Measurements from ENCODE around the gene NEDD9. TPM values are rescaled to one million over a fixed set of nuclear protein-coding genes. Genes with fewer than 3 reads are reported as not detected.

The NEDD9 gene
- polyA plus RNA-seq, 1 donor (not counting 4 experiments of a cell fraction or from before 2014, with no cell fraction given) = 3.3 TPM

DNA sequence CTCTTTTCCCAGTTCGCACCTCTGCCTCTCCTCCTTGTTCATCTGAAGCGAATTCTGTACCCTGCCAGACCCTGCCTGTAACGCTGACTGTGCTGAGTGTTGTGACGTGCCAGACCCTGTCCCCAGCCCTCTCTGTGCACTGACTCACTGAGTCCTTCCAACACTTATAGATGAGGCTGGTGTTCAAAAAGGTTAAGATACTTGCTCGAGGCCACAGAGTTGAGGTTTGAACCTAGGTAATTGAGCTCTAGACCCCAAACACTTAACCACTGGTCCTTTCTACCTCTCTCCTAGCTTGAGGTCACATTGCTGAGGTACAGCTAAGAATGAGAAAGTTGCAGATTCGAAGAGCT, 45.7 kb upstream of the NEDD9 start:
- H3K27ac ChIP-seq (ENCODE audit: control insufficient read depth, insufficient read depth, low read length) = no peak overlapping the region
- no peaks in the 10 kb centered on the region for H3K79me2 ChIP-seq (ENCODE audit: control insufficient read depth, insufficient read depth, low read length)
- no peaks in the 10 kb centered on the region for H3K9me1 ChIP-seq (ENCODE audit: control insufficient read depth, extremely low read depth, insufficient read depth, low read length)
- dilution Hi-C loops (cut with MboI; ENCODE audit: extremely low pct_ligation_motif_present, low sequenced_read_pairs) = no loop called here
- no peaks in the 10 kb centered on the region for H3K27me3 ChIP-seq (ENCODE audit: control insufficient read depth, extremely low read depth, insufficient read depth, low read length)
- H2AFZ ChIP-seq (ENCODE audit: control insufficient read depth, low read length) = no peak overlapping the region
- H3K9me3 ChIP-seq (ENCODE audit: control insufficient read depth, low read depth, low read length) = no peaks in the 10 kb centered on the region
- no peak overlapping the region for H3K4me3 ChIP-seq (ENCODE audit: control insufficient read depth in 2 of 3, extremely low read depth in 1 of 3, insufficient read depth in 2 of 3, low read depth in 1 of 3, low read length in 3 of 3)
- H3K36me3 ChIP-seq (ENCODE audit: control insufficient read depth in 2 of 2, extremely low read depth in 1 of 2, insufficient read depth in 2 of 2, low read length in 2 of 2) = no peaks in the 10 kb centered on the region
- H3K4me2 ChIP-seq (ENCODE audit: control insufficient read depth, extremely low read depth, insufficient read depth, low read depth, low read length) = no peak overlapping the region
- TF ChIP-seq, protein P1, sequence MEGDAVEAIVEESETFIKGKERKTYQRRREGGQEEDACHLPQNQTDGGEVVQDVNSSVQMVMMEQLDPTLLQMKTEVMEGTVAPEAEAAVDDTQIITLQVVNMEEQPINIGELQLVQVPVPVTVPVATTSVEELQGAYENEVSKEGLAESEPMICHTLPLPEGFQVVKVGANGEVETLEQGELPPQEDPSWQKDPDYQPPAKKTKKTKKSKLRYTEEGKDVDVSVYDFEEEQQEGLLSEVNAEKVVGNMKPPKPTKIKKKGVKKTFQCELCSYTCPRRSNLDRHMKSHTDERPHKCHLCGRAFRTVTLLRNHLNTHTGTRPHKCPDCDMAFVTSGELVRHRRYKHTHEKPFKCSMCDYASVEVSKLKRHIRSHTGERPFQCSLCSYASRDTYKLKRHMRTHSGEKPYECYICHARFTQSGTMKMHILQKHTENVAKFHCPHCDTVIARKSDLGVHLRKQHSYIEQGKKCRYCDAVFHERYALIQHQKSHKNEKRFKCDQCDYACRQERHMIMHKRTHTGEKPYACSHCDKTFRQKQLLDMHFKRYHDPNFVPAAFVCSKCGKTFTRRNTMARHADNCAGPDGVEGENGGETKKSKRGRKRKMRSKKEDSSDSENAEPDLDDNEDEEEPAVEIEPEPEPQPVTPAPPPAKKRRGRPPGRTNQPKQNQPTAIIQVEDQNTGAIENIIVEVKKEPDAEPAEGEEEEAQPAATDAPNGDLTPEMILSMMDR (optimal IDR thresholded peaks at IDR 0.05 in 1 of 3, IDR thresholded peaks at IDR 0.05 in 1 of 3, conservative IDR thresholded peaks at IDR 0.05 in 1 of 3; ENCODE audit: extremely low read depth in 1 of 3, insufficient read depth in 2 of 3, low read length in 3 of 3) = no peak
- no peak for TF ChIP-seq EZH2 (IDR thresholded peaks at IDR 0.05; ENCODE audit: low read length)
- FAIRE-seq = no peak
- H3K4me1 ChIP-seq (ENCODE audit: control insufficient read depth, extremely low read depth, insufficient read depth, low read length) = peaks cover 16% of the 10 kb centered on the region
- DNase-seq (ENCODE audit: low read depth, low spot score) = no peak
- no peaks in the 10 kb centered on the region for H4K20me1 ChIP-seq (ENCODE audit: control insufficient read depth, extremely low read depth, insufficient read depth, low read length)
- H3K9ac ChIP-seq (ENCODE audit: control insufficient read depth, extremely low read depth, insufficient read depth, low read length) = no peak overlapping the region

DNA sequence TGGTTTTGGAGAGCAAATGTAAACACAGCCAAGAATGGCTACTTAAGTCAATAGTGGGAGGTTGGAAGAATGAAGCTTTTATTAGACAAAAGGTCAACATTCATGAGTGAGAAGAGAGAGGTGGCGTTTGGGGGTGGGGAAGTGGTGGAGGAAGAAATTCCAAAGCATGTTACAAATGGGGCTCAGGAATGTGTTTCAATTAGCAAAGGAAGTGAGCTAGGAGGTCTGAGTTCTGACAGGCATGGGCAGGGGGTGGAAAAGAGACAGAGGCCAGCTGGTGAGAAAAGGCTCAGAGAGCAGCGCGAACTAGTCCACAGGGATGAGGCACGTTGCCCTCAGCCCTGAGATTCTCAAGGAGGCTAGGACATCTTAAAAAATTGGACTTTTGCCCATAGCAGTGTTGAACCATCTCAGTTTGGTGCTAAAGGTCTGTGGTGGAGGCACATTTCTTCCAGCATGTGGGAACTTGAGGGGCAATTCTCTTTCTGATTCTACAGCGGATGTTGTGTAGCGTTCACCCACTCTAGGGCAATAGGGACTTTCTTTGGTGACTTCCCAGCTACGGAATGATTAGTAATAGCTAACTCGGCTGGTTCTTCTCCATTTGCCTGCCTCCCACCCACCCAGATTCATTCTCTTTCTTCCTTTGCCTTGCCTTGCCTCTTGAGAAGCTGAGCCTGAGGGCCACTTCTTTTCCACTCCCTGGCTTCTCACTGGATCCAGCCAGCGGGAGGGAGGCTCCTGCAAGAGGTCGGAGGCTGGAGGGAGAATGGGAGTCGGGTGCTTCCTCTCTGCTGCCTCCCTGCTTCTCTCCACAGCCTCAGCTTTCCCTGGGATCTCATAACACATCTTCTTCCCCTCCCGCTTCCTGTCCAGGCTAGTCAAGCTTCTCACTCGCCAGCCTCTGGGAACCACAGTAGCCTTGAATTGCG, 45.1 kb upstream of the NEDD9 start:
- no peak for TF ChIP-seq EZH2 (IDR thresholded peaks at IDR 0.05; ENCODE audit: low read length)
- TF ChIP-seq, protein P1 (optimal IDR thresholded peaks at IDR 0.05 in 1 of 3, IDR thresholded peaks at IDR 0.05 in 1 of 3, conservative IDR thresholded peaks at IDR 0.05 in 1 of 3; ENCODE audit: extremely low read depth in 1 of 3, insufficient read depth in 2 of 3, low read length in 3 of 3) = no peak
- no peaks in the 10 kb centered on the region for H4K20me1 ChIP-seq (ENCODE audit: control insufficient read depth, extremely low read depth, insufficient read depth, low read length)
- H3K27me3 ChIP-seq (ENCODE audit: control insufficient read depth, extremely low read depth, insufficient read depth, low read length) = no peaks in the 10 kb centered on the region
- H3K4me3 ChIP-seq (ENCODE audit: control insufficient read depth in 2 of 3, extremely low read depth in 1 of 3, insufficient read depth in 2 of 3, low read depth in 1 of 3, low read length in 3 of 3) = no peak overlapping the region
- no peak overlapping the region for H3K27ac ChIP-seq (ENCODE audit: control insufficient read depth, insufficient read depth, low read length)
- H3K9me3 ChIP-seq (ENCODE audit: control insufficient read depth, low read depth, low read length) = no peaks in the 10 kb centered on the region
- H2AFZ ChIP-seq (ENCODE audit: control insufficient read depth, low read length) = peak overlapping the region; percentile 50
- dilution Hi-C loops (cut with MboI; ENCODE audit: extremely low pct_ligation_motif_present, low sequenced_read_pairs) = no loop called here
- no peaks in the 10 kb centered on the region for H3K9me1 ChIP-seq (ENCODE audit: control insufficient read depth, extremely low read depth, insufficient read depth, low read length)
- H3K9ac ChIP-seq (ENCODE audit: control insufficient read depth, extremely low read depth, insufficient read depth, low read length) = no peak overlapping the region
- H3K4me2 ChIP-seq (ENCODE audit: control insufficient read depth, extremely low read depth, insufficient read depth, low read depth, low read length) = peak overlapping the region; percentile 54
- DNase-seq (ENCODE audit: low read depth, low spot score) (peak; percentile 15), FAIRE-seq (peak; percentile 71)
- no peaks in the 10 kb centered on the region for H3K79me2 ChIP-seq (ENCODE audit: control insufficient read depth, insufficient read depth, low read length)
- no peaks in the 10 kb centered on the region for H3K36me3 ChIP-seq (ENCODE audit: control insufficient read depth in 2 of 2, extremely low read depth in 1 of 2, insufficient read depth in 2 of 2, low read length in 2 of 2)
- peaks cover 16% of the 10 kb centered on the region for H3K4me1 ChIP-seq (ENCODE audit: control insufficient read depth, extremely low read depth, insufficient read depth, low read length)
